Stomach smooth muscle (tissue), 2 donors: ENCODE data around the gene MUC5B.

Experiments used
- H3K27ac ChIP-seq: one replicate; pipeline ENCODE4 v1.7.0; 2013; ENCODE audit warnings: mild to moderate bottlenecking, low read length, inconsistent platforms
- H3K27me3 ChIP-seq, 2 donors: one replicate each; pipeline ENCODE4 v1.7.0; 2013; ENCODE audit warnings: low read length in 2 of 2; ENCODE audit not compliant: insufficient read depth in 2 of 2, control insufficient read depth in 1 of 2
- H3K36me3 ChIP-seq, 2 donors: one replicate each; pipeline ENCODE4 v1.7.0; 2013; ENCODE audit warnings: low read length in 2 of 2; ENCODE audit not compliant: control insufficient read depth in 2 of 2, insufficient read depth in 2 of 2
- H3K4me1 ChIP-seq: one replicate; pipeline ENCODE4 v1.7.0; 2013; ENCODE audit warnings: low read length; ENCODE audit not compliant: control insufficient read depth, insufficient read depth
- H3K4me3 ChIP-seq, 2 donors: one replicate each; pipeline ENCODE4 v1.7.0; 2013; ENCODE audit warnings: low read length in 2 of 2
- H3K9ac ChIP-seq, 2 donors: one replicate each; pipeline ENCODE4 v1.7.0; 2013; ENCODE audit warnings: low read length in 2 of 2, mild to moderate bottlenecking in 1 of 2
- H3K9me3 ChIP-seq, 2 donors: one replicate each; pipeline ENCODE4 v1.7.0; 2013; ENCODE audit warnings: low read length in 2 of 2; ENCODE audit not compliant: control insufficient read depth in 2 of 2
- donor health status: healthy.
- donor health status: Pancreatic carcinoma.

The MUC5B gene

GRCh38 chr11:1272531-1272930, 49.7 kb downstream of the MUC5B start:
- Histone ChIP-seq H3K27ac (no peak overlapping the region), H3K4me3 (no peak overlapping the region), H3K9me3 (no peaks in the 10 kb centered on the region), H3K36me3 (peaks cover 13 to 14% of the 10 kb centered on the region in 2 donors), H3K27me3 (no peaks in the 10 kb centered on the region), H3K4me1 (no peaks in the 10 kb centered on the region), H3K9ac (no peak overlapping the region)

GRCh38 chr11:1274501-1274900, 51.6 kb downstream of the MUC5B start:
- Histone ChIP-seq H3K4me3 (no peak overlapping the region), H3K9ac (no peak overlapping the region), H3K9me3 (no peaks in the 10 kb centered on the region), H3K4me1 (no peaks in the 10 kb centered on the region), H3K27me3 (no peaks in the 10 kb centered on the region), H3K27ac (no peak overlapping the region), H3K36me3 (peaks cover 21 to 25% of the 10 kb centered on the region in 2 donors)

- Histone ChIP-seq H3K9ac (no peak overlapping the region), H3K4me1 (no peaks in the 10 kb centered on the region), H3K9me3 (no peaks in the 10 kb centered on the region), H3K36me3 (peaks cover 25 to 26% of the 10 kb centered on the region in 2 donors), H3K27ac (no peak overlapping the region), H3K27me3 (no peaks in the 10 kb centered on the region), H3K4me3 (no peak overlapping the region)
Measured at GRCh38 chr11:1275021-1275420, 52.2 kb downstream of the MUC5B start.

GRCh38 chr11:1276041-1276790, 53.4 kb downstream of the MUC5B start:
- Histone ChIP-seq H3K27me3 (no peaks in the 10 kb centered on the region), H3K4me1 (no peaks in the 10 kb centered on the region), H3K4me3 (no peak overlapping the region), H3K9me3 (no peaks in the 10 kb centered on the region), H3K9ac (no peak overlapping the region), H3K36me3 (peaks cover 30 to 32% of the 10 kb centered on the region in 2 donors), H3K27ac (no peak overlapping the region)

- Histone ChIP-seq H3K4me1 (no peaks in the 10 kb centered on the region), H3K9me3 (no peaks in the 10 kb centered on the region), H3K4me3 (no peak overlapping the region), H3K9ac (no peak overlapping the region), H3K27me3 (no peaks in the 10 kb centered on the region), H3K27ac (no peak overlapping the region), H3K36me3 (peaks cover 34 to 35% of the 10 kb centered on the region in 2 donors)
Measured at GRCh38 chr11:1276866-1277615, 54.2 kb downstream of the MUC5B start.

GRCh38 chr11:1277936-1278512, 55.2 kb downstream of the MUC5B start:
- Histone ChIP-seq H3K27me3 (no peaks in the 10 kb centered on the region), H3K9me3 (no peaks in the 10 kb centered on the region), H3K9ac (no peak overlapping the region), H3K4me1 (no peaks in the 10 kb centered on the region), H3K36me3 (peaks cover 34 to 35% of the 10 kb centered on the region in 2 donors), H3K27ac (no peak overlapping the region), H3K4me3 (no peak overlapping the region)

GRCh38 chr11:1278766-1279673, 56.2 kb downstream of the MUC5B start:
- no peak overlapping the region for H3K9ac ChIP-seq
- H3K4me1 ChIP-seq = no peaks in the 10 kb centered on the region
- no peaks in the 10 kb centered on the region for H3K9me3 ChIP-seq
- peaks cover 34 to 37% of the 10 kb centered on the region in 2 donors for H3K36me3 ChIP-seq
- no peaks in the 10 kb centered on the region for H3K27me3 ChIP-seq
- H3K27ac ChIP-seq = no peak overlapping the region
- no peak overlapping the region for H3K4me3 ChIP-seq

- Histone ChIP-seq H3K4me3 (no peak overlapping the region), H3K4me1 (no peaks in the 10 kb centered on the region), H3K27ac (no peak overlapping the region), H3K36me3 (peaks cover 34 to 39% of the 10 kb centered on the region in 2 donors), H3K9me3 (no peaks in the 10 kb centered on the region), H3K27me3 (no peaks in the 10 kb centered on the region), H3K9ac (no peak overlapping the region)
Measured at GRCh38 chr11:1279674-1280055, 56.8 kb downstream of the MUC5B start.

GRCh38 chr11:1280116-1281035, 57.5 kb downstream of the MUC5B start:
- H3K9ac ChIP-seq = no peak overlapping the region
- H3K9me3 ChIP-seq = no peaks in the 10 kb centered on the region
- H3K27ac ChIP-seq = no peak overlapping the region
- H3K27me3 ChIP-seq = no peaks in the 10 kb centered on the region
- H3K4me1 ChIP-seq = no peaks in the 10 kb centered on the region
- H3K4me3 ChIP-seq = no peak overlapping the region
- H3K36me3 ChIP-seq = peaks cover 38 to 41% of the 10 kb centered on the region in 2 donors
